Loucy (cell line): ENCODE results near the gene C3orf85.

ENCODE experiments used
- H2AFZ ChIP-seq: fragments of 200-600 bp; sonication (generic); 2 replicates; pipeline ENCODE4 v1.6.0; 2016; ENCODE audit warnings: antibody characterized with exemption, mild to moderate bottlenecking, low read length, moderate library complexity
- H3F3A ChIP-seq: fragments of 200-600 bp; 2 replicates; pipeline ENCODE4 v1.6.0; 2016; ENCODE audit warnings: antibody characterized with exemption, low read depth, mild to moderate bottlenecking
- H3K27me3 ChIP-seq: fragments of 200-600 bp; sonication (generic); 2 replicates; pipeline ENCODE4 v1.6.1; 2014; ENCODE audit warnings: low read length, mild to moderate bottlenecking; ENCODE audit not compliant: insufficient read depth, poor library complexity, severe bottlenecking
- H3K36me3 ChIP-seq: fragments of 200-600 bp; sonication (generic); 2 replicates; pipeline ENCODE4 v1.6.1; 2016; ENCODE audit warnings: low read length; ENCODE audit not compliant: insufficient read depth
- H3K4me1 ChIP-seq: fragments of 200-600 bp; sonication (generic); 2 replicates; pipeline ENCODE4 v1.5.1; 2014; ENCODE audit warnings: low read length, mild to moderate bottlenecking; ENCODE audit not compliant: insufficient read depth, poor library complexity, severe bottlenecking
- H3K4me2 ChIP-seq: fragments of 200-600 bp; sonication (generic); 2 replicates; pipeline ENCODE4 v1.6.0; 2014; ENCODE audit warnings: antibody characterized with exemption, low read length, low read depth, mild to moderate bottlenecking; ENCODE audit not compliant: poor library complexity, severe bottlenecking
- H3K4me3 ChIP-seq: fragments of 200-600 bp; sonication (generic); 2 replicates; pipeline ENCODE4 v1.5.1; 2014; ENCODE audit warnings: low read length, mild to moderate bottlenecking, mixed read lengths; ENCODE audit not compliant: poor library complexity, severe bottlenecking
- H3K79me2 ChIP-seq: fragments of 200-600 bp; sonication (generic); 2 replicates; pipeline ENCODE4 v1.6.1; 2014; ENCODE audit warnings: low read length; ENCODE audit not compliant: insufficient read depth
- H3K9ac ChIP-seq: fragments of 200-600 bp; sonication (generic); 2 replicates; pipeline ENCODE4 v1.6.0; 2014; ENCODE audit warnings: mild to moderate bottlenecking, low read depth, low read length, moderate library complexity; ENCODE audit not compliant: poor library complexity, severe bottlenecking
- H3K9me2 ChIP-seq: fragments of 200-600 bp; sonication (generic); replicated peaks from 2 replicates; pipeline ENCODE4 v1.6.1; 2016; ENCODE audit warnings: low read depth, low read length, mixed read lengths
- H3K9me3 ChIP-seq: fragments of 200-600 bp; sonication (generic); 2 replicates; pipeline ENCODE4 v1.6.1; 2014; ENCODE audit warnings: mild to moderate bottlenecking, antibody characterized with exemption, low read length, low read depth; ENCODE audit not compliant: insufficient read depth
- H4K20me1 ChIP-seq: fragments of 200-600 bp; sonication (generic); 2 replicates; pipeline ENCODE4 v1.6.0; 2014; ENCODE audit warnings: antibody characterized with exemption, low read length, mild to moderate bottlenecking; ENCODE audit not compliant: insufficient read depth, poor library complexity, severe bottlenecking
- CTCF ChIP-seq: fragments of 200-600 bp; sonication (generic); conservative IDR thresholded peaks from 2 replicates; pipeline ENCODE4 v1.5.1; 2014; ENCODE audit warnings: mild to moderate bottlenecking, antibody characterized with exemption, low read length
- EZH2phosphoT487 ChIP-seq: fragments of 200-600 bp; IDR thresholded peaks from 2 replicates; pipeline ENCODE4 v1.6.1; 2018; ENCODE audit warnings: antibody characterized with exemption, mild to moderate bottlenecking, moderate library complexity, borderline replicate concordance

The C3orf85 gene

GRCh38 chr3:109177908-109178307 is 41.4 kb downstream of the C3orf85 start:
- Histone ChIP-seq H2AFZ (no peak overlapping the region), H3K9ac (no peak overlapping the region), H3K4me2 (no peak overlapping the region), H4K20me1 (no peaks in the 10 kb centered on the region), H3F3A (no peaks in the 10 kb centered on the region), H3K27me3 (no peaks in the 10 kb centered on the region), H3K4me1 (no peaks in the 10 kb centered on the region), H3K4me3 (no peak overlapping the region), H3K9me2 (no peaks in the 10 kb centered on the region), H3K36me3 (no peaks in the 10 kb centered on the region), H3K9me3 (no peaks in the 10 kb centered on the region), H3K79me2 (no peaks in the 10 kb centered on the region)
- no peak for TF ChIP-seq CTCF
- TF ChIP-seq EZH2phosphoT487 = no peak

- Histone ChIP-seq H3K9me3 (no peaks in the 10 kb centered on the region), H4K20me1 (no peaks in the 10 kb centered on the region), H3K9ac (no peak overlapping the region), H3K27me3 (no peaks in the 10 kb centered on the region), H3K4me3 (no peak overlapping the region), H3K4me1 (no peaks in the 10 kb centered on the region), H3K36me3 (no peaks in the 10 kb centered on the region), H3F3A (no peaks in the 10 kb centered on the region), H2AFZ (no peak overlapping the region), H3K9me2 (no peaks in the 10 kb centered on the region), H3K4me2 (no peak overlapping the region), H3K79me2 (no peaks in the 10 kb centered on the region)
- no peak for TF ChIP-seq CTCF
- no peak for TF ChIP-seq EZH2phosphoT487
These were observed 42.2 kb downstream of the C3orf85 start for GRCh38 chr3:109178708-109179107.

- Histone ChIP-seq H4K20me1 (no peaks in the 10 kb centered on the region), H3K9me2 (no peaks in the 10 kb centered on the region), H3K4me1 (no peaks in the 10 kb centered on the region), H3K36me3 (no peaks in the 10 kb centered on the region), H3K4me2 (no peak overlapping the region), H3K9ac (no peak overlapping the region), H3K79me2 (no peaks in the 10 kb centered on the region), H3K4me3 (no peak overlapping the region), H3K9me3 (no peaks in the 10 kb centered on the region), H3F3A (no peaks in the 10 kb centered on the region), H3K27me3 (no peaks in the 10 kb centered on the region), H2AFZ (no peak overlapping the region)
- TF ChIP-seq EZH2phosphoT487 = no peak
These were observed 48.2 kb downstream of the C3orf85 start for GRCh38 chr3:109184726-109185125.

- Histone ChIP-seq H3K79me2 (no peaks in the 10 kb centered on the region), H4K20me1 (no peaks in the 10 kb centered on the region), H3K27me3 (no peaks in the 10 kb centered on the region), H3K9me3 (no peaks in the 10 kb centered on the region), H3K4me1 (no peaks in the 10 kb centered on the region), H2AFZ (no peak overlapping the region), H3K4me2 (no peak overlapping the region), H3K9me2 (no peaks in the 10 kb centered on the region), H3K4me3 (no peak overlapping the region), H3K36me3 (no peaks in the 10 kb centered on the region), H3F3A (no peaks in the 10 kb centered on the region), H3K9ac (no peak overlapping the region)
- TF ChIP-seq CTCF (no peak), EZH2phosphoT487 (no peak)
These were observed 50.9 kb downstream of the C3orf85 start for GRCh38 chr3:109187390-109187789.
